ENCODE results near the gene CWC22.

DNA sequence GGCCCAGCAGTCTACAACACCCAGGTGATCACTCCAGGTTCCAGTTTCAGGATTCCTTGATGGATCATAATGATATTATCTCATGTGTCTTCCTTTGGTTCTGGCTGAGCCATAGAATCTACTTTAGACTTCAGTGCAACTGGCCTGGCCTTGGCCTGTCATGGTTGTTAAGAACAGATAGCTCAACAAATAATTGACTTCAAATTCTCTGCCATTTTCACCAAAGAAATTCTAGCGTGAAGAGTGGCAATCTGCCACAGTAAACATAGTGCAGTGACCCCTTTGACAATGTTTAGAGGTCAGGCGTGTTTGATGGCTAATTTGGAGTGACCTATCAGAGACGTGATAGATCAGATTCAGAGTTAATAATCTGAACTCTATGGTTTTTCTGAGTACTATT lies 95.5 kb downstream of the CWC22 start:
- TF ChIP-seq, protein P1, sequence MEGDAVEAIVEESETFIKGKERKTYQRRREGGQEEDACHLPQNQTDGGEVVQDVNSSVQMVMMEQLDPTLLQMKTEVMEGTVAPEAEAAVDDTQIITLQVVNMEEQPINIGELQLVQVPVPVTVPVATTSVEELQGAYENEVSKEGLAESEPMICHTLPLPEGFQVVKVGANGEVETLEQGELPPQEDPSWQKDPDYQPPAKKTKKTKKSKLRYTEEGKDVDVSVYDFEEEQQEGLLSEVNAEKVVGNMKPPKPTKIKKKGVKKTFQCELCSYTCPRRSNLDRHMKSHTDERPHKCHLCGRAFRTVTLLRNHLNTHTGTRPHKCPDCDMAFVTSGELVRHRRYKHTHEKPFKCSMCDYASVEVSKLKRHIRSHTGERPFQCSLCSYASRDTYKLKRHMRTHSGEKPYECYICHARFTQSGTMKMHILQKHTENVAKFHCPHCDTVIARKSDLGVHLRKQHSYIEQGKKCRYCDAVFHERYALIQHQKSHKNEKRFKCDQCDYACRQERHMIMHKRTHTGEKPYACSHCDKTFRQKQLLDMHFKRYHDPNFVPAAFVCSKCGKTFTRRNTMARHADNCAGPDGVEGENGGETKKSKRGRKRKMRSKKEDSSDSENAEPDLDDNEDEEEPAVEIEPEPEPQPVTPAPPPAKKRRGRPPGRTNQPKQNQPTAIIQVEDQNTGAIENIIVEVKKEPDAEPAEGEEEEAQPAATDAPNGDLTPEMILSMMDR (IDR thresholded peaks at IDR 0.05; ENCODE audit: poor library complexity) = no peak
- TF ChIP-seq EZH2phosphoT487 (IDR thresholded peaks at IDR 0.05; ENCODE audit: low read depth, severe bottlenecking, unreplicated experiment) = no peak
